Stimulated activated CD4-positive, alpha-beta T cell treated with anti-CD3 and anti-CD28 coated beads, Interleukin-1b, Interleukin-23, amount 100 ng/mL, for 48 hours (primary cell): ENCODE measurements around the gene SPOCK3.
"Not testable (repeated sequence)": the region's sequence is repeated elsewhere in the genome, so short reads cannot be mapped to it uniquely, and the experiment has no call there.

Experiments used
- DNase-seq: peaks from one replicate; pipeline ENCODE4 v3.0.0-alpha.2; 2020

Gene SPOCK3

DNA sequence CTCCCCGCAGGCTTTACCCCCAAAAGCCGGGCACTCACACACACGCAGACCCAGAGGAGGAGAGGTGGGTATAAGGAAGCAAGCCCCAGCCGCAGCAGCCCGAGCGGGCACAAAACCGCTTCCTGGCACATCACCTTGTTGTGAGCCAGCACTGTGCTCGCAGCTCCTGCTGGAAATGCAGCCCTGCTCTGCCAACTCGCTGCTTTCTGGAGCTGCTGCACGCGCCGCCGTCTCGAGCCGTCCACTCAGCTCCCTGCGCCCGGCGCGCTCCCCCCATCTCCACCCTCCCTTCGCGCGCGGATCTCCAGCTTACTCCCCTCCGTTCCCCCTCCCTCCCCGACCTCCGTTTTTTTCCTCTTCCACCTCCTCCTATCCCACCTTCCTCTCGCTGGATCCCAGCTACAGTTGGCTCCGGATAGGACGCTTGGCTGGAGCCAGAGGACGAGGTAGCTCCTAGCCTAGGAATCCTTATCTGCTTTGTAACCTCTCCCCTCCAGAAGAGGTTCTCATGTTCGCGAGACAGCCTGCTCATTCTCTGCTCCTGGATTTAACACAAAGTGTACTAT is at the start of gene SPOCK3:
Gene SPOCK3, minus strand, starts transcription at position 179 of the 566 bp plus-strand sequence.
- no peak for DNase-seq

DNA sequence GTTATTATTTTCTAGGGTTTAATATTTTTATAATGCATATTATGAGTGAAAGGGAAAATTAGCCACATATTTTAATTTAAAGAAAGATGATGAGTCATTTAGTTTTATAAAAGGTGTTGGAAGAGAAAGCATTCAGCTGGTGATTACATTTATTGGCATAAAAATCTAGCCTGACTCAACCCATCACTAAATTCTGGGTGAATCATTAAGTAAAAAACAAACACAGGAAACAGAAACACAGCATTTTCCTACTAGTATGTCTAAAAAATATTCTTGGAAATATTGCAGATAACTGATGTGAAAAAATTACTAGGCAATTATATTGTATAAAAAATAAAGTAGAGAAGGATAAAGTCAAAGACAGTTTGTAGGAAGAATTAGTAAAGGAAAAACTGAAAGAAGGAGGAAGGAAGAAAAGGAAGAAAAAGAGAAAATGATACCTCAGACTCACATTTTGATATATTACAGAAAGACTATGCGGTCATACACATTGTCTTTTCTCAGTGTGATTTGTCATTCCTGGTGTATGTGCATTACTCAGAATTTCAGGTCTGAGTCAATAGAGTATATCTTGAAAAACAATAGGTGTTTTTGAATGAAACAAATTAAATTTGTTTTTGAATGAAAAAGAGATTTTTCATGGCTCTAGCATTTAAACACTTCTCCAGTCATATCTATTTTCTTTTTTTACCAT is 48.0 kb upstream of the SPOCK3 start:
- no peak for DNase-seq

DNA sequence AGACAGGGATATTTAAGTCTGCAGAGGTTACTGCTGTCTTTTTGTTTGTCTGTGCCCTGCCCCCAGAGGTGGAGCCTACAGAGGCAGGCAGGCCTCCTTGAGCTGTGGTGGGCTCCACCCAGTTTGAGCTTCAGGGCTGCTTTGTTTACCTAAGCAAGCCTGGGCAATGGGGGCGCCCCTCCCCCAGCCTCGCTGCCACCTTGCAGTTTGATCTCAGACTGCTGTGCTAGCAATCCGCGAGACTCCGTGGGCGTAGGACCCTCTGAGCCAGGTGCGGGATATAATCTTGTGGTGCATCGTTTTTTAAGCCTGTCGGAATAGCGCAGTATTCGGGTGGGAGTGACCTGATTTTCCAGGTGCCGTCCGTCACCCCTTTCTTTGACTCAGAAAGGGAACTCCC is 47.3 kb upstream of the SPOCK3 start:
- DNase-seq = not testable (repeated sequence)

DNA sequence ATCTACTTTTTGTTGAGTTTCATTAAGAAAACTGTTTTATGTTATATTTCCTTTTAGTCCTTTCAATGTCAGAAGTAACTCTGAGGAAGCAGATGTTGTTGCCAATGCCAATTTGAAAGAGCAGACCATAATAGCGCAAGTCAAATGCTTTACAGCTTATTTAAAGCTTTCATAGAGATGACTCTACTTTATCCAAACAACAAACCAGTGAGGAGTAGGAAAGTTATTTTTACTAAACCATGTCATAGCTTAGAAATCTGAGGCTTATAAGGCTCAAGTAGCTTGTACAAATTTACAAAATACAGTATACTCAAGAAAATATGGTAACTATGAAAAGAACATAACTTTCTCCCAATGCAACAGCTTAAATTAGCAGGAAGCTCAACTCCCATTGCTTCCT is 40.1 kb upstream of the SPOCK3 start:
- DNase-seq = no peak

DNA sequence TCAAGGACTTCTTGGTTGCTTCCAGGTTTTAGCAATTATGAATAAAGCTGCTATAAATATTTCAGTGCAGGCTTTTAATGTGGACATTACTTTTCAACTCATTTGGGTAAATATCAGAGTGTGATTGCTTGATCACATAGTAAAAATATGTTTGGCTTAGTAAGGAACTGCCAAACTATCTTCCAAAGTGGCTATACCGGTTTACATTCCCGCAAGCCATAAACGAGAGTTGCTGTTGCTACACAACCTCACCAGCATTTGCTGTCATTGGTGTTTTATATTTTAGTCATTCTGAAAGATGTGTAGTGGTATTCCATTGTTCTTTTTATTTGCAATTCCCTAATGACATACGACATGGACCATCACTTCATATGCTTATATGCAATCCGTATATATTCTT is 30.9 kb upstream of the SPOCK3 start:
- DNase-seq = no peak

DNA sequence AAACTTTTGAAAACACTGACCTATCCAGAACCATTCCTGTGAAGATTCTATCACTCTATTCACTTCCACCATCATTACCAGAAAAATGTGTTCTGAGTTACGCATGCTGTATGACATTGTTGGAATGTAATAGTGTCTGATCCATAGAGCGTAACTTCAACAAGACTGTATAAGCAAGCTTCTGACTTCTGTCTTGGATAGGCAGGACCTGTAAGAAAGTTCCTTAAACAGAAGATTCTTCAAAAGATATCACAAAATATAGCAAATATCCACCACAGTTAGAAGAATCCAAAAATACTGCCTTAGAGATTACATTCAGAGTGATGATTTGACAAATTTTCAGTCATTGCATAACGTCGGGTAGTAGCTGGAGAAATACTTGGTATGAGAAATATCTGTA is 14.0 kb upstream of the SPOCK3 start:
- no peak for DNase-seq

DNA sequence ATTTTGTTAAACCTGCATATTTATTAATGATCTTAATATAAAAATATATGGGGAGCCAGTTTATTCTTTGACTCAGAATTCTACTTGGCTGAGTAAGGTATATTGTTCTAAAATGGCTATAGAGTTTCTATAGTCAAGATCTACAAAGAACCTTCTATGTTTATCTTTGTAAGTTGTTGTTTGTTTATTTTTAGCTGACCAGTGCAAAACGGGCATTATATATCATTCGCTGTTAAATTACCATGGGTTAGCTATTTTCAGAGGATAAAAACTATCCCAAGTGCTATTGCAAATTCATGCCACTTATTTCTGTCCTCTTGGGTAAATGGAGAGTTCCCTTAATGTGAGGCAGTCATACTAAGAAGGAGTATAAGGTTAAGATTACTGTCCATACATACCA is 5.3 kb upstream of the SPOCK3 start:
- DNase-seq = no peak

DNA sequence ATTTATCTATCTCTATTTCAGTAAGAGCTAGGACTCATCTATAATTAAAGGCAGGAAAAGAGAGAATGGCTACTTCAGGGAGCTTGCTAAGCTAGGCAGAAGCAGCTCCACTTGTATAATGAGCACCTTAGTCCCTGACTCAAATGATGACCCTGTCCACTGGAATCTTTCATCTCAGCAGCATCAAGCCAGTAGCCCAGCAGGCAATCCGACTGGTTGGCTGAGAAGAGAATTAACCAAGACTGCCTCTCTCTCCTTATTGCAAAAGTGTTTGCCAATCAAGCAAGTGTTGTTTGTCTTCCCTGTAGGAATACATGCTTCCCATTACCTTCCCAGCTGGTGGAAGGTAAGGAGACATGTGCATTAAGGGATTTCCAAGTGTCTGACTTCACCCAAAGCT is 3.9 kb upstream of the SPOCK3 start:
- DNase-seq = no peak

DNA sequence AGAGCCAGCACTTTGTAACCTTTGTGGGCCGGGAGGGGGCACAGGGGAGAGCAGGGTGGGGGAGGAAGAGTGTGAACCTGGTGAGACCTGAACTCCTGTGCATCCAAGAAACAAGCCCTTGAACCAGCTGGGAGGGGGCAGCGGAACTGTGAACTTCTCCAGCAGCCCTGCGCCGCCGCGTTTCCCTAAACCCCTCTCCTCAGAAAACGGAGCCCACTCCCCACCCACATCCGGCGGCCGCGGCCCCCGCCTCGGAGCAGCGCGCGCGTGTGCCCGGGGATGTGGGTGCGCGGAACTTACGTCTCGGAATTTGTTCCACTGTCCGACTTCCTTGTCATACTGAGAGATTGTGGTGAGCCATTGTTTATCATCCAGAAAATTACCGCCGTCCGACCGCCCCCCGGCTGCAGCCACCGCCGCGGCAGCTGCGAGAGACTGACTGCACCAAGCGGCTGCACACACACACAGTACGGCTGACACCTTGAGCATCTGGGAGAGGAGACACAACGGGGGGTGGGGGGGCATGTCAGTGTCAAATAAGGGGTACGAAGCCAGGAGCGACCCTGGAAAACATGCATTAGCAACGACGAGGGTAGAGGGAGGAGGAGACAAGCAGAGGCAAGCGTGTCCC is 494 bp downstream of the SPOCK3 start:
- no peak for DNase-seq

DNA sequence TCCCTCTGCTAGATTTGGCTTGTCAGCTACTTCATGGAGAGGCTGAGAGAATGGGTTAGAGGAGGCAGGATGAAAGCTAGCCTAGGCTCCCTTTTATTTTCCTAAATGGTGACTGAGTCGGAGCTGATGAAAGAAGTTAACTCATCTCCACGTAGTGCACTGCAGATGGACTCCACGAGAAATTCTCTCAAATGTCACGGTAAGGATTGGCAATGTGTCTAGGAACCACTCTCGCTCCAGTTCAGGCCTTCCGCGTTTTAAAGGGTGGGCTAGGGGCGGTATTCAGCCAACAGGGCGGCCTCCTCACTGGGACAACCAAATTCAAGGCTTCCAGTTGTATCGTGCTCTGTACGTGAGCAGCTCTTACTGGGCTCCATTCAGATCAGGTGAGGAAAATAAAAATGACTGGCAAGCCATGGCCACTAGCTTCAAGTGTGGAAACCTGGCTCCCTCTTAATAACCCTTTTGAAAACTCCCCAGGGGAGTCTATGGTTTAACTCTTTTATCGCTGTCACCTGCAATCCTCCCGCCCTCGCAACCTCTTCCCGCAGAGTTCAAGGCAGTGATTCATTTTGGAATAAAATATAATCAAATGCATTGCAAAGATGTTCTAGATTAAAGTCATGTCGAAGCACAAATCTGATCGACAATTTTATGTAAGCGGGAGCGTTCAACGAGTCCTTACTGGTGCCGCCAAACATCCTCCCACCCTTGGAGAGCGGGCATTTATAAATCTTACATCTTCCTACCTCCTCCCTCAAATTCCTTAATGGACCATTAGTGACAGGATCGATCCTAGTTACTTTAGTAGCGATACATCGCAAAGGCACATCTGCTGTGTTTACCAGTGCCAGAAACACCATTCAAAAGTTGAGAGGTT is 1.2 kb downstream of the SPOCK3 start:
- DNase-seq = no peak

DNA sequence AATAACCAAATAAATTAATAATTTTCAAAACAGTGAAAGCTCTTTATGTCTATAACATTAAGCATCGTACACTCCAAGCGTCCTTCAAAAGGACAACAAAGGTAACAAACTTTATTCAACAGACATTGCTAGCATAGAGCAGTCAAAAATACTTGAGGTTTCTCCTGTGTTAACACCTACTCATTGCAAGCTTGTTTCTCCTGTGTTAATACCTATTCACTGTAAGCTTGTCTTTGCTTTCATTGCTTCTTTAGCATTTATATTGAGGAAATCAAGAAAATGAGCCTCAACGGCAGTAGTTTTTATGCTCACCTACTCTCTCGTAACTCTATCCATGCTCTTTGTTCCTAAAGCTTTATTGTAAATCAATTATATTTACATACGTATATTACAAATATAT is 3.5 kb downstream of the SPOCK3 start:
- DNase-seq = no peak

DNA sequence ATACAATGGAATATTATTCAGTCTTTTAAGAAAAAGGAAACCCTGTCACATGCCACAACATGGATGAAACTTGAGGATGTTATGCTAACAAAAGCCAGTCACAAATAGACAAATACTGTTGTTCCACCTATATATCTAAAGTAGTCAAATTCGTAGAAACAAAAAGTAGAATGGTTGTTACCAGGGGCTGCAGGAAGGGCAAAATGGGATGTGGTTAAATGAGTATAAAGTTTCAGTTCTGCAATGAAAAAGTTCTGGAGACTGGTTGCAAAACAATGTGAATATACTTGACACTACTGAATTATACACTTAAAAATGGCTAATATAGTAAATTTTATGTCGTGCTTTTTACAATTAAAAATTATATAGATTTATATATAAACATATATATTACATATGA is 12.2 kb downstream of the SPOCK3 start:
- DNase-seq = no peak

DNA sequence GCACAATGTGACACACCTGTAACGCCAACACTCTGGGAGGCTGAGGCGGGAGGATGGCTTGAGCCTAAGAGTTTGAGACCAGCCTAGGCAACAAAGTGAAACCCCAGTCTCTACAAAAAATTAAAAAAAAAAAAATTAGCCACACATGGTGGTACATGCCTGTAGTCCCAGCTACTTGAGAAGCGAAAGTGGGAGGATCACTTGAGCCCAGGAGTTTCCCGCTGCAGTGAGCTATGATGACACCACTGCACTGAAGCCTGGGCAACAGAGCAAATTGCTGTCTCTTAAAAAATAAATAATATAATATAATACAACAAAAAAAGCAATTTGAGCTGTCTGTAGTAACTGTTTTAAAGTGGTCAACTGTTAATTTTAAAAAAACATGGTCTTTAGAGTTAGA is 13.2 kb downstream of the SPOCK3 start:
- DNase-seq = no peak

DNA sequence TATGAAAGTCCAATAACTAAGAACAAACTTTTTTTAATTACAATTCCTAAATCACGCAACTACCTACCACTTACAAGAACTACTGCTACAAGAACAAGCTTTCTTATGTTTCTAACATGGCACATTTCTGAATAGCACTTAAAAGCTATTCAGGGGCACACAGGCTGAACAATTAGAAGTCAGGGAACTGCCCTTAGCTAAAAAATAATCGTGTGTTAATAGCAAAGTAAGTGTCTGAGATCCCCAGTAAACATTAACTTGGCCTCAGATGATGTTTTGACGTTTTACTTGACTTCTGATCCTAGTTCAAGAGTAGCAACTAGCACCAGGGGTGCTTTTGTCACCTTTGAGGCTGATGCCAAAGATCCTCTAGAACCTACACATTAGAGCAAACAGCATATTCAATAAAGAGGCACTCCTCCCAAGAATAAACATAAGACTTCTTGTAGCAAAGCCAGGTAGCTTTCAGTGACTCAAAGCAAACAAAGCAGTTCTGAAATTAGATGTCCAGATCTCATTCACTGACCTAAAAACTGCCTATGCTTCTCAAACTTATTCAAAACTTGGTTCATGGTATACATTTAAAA is 16.2 kb downstream of the SPOCK3 start:
- no peak for DNase-seq

DNA sequence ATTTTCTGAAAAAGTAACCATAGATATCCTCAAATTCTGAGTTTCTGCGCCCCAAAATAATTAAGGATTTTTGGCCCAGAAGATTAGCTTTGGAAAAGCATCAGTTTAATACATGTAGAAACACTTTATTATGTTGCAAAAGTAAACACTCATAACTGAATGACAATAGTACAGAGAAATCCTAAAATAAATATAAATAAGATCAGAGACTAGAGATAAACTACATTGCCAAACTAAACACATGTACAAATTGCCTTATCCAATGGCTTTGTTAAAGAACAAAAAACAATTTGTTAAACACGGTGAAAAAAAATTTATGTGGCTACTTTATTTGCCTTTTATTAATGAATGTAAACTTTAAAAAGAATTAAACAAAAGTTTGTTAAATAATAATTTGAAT is 17.5 kb downstream of the SPOCK3 start:
- no peak for DNase-seq

DNA sequence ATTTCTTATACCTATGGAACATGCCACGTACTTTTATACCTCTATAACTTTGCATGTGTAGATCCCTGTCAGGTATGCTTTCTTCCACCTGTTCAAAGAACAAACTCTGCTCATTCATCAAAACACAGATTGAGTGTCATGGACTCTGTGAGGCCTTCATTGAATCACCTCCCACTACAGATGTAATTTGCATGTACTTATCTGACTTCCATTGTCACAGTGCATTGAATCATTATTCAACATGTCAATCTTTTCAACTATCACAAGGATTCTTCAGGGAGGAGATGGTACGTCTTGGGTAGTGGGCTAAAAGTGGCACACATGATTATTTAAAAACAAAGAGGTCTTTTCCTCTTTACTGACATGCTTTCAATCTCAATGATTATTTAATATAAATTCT is 24.1 kb downstream of the SPOCK3 start:
- DNase-seq = no peak

DNA sequence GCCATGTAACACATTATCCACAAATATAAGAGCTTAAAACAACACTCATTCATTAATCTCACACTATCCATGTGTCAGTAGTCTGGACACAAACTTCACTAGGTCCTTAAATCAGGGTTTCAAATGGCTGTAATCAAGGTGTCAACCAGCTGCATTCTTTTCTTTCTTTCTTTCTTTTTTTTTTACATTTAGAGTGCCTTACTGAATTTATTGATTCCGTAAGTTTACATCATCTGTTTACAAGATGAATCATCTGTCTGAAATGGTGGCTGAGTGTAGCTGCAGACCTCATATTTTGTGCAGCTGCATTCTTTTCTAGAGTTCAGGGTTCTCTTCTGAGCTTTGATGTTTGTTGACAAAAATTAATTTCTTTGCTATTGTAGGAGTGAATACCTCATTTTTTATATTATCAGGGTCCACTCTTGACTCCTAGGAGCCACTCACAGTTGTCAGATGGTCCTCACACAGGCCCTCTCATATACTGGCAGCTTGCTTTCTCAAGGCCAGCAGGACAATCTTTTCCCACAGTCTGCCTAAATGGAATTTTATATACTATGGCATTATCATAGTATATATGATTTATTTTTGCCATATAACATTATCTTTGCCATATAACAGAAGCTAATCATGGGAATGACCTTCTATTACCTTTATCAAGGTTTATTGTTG is 37.8 kb downstream of the SPOCK3 start:
- DNase-seq = no peak

DNA sequence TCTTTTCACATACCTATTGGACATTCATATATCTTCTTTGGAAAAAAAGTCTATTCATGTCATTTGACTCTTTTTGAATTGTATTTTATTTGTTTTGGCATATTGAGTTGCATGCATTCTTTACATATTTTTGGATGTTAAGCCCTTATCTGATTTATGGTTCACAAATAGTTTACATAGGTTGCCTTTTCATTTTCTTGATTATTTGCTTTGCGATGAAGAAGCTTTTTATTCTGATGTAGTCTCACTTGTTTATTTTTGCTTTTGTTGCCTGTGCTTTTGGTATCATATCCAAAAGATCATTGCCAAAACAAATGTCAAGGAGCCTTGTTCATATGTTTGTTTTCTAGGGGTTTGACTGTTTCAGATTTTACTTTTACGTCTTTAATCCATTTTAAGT is 43.9 kb downstream of the SPOCK3 start:
- DNase-seq = no peak

DNA sequence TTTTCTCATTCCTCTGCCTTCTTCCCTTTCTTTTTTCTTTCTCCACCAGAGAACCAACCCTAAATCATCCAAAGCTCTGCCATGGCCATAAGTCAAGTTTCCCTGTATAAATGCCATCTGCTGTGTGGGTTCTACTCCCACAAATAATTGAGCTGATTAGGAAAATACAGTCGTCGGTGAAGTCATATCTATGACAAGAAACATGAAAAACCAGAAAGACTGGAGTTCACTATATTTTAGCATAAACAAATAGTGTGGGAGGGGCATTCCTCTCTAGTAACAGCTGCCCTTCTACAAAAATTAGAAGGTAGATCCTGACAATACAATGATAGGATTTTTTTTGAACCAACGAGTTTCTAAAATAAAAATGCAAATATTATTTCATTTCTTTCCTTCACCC is 48.8 kb downstream of the SPOCK3 start:
- no peak for DNase-seq

DNA sequence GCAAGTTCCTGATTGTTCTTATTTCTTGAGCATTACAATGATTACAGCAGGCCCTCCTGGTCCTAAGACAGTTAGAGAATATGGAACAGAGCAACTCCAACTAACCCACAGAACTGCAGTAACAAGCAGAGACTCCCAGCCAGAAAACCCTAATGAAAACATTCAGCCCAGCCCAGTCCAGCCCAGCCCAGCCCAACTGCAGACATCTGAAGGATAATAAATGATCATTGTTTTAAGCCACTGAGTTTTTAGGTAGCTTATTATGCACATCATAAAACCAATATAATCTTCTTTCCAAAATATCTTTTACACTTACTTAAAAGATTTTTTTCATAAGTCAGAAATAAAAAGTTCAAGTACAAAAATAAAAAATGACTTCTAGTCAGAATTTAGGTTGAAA is 51.3 kb downstream of the SPOCK3 start:
- no peak for DNase-seq

DNA sequence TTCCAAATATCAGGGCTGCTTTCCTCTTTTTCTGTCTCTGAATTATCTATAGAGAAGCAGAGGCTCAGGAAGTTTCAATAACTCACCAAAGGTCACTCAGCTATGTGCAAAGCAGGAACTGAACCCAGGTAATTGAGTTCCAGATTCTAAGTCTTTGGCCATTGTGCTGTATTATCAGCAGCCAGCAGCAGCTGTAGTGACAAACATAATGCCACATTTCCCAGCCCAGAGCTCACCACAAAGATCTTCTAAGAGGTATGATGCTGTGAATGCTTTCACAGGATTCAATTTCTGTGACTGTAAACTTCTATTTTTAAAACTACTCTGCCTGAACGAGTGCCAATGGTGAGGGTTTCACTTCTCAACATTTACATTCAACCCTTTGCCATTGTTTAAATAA is 56.4 kb downstream of the SPOCK3 start:
- DNase-seq = no peak

DNA sequence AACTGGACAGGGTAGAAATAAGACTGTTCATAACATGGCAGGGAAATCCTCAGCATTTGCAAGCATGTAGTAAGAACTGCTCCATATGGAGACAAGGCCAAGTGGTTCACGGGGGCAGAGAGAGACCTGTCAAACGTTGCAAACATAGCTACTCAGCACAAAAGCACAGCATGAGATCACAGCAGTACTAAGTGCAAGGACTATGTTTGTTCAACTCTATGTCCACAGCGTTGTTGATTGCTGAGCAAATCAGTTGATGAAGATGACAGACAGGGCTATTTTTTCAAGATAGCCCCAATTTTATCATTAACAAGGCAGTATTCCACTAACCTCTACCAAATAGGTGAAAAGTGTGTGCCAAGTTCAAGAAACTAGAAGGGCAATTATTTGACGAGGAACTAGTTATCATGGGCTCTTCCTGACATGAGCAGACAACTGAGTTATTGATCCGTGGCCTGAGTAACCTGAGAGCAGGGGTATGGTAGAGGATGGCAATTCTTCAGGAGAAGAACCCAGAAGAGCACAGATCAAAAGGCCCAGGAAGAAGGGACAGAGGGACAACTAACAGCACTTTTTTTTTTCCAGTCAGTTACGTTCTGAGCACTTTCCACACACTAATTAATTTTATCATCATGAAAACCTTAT is 57.4 kb downstream of the SPOCK3 start:
- no peak for DNase-seq
